ENCODE results near the gene LTC4S. TPM values are rescaled to one million over a fixed set of nuclear protein-coding genes. Genes with fewer than 3 reads are reported as not detected.

The LTC4S gene
- total and polyA plus RNA-seq, 4 donors, result 4.0 to 25.3 (median 8.3) TPM

GRCh38 chr5:179830818-179831468, 37.2 kb downstream of the LTC4S start:
- Histone ChIP-seq H3K36me3 (ENCODE audit: control insufficient read depth in 4 of 4, insufficient read depth in 4 of 4, low read length in 4 of 4) (peaks cover 36 to 55% (median 43%) of the 10 kb centered on the region in 4 donors), H3K4me3 (no peak overlapping the region), H3K4me1 (ENCODE audit: control insufficient read depth in 5 of 5, insufficient read depth in 5 of 5, low read length in 5 of 5) (peaks cover 0 to 3% (median 0%) of the 10 kb centered on the region in 5 donors), H3K27ac (ENCODE audit: low read depth in 1 of 2, low read length in 1 of 2) (no peak overlapping the region), H3K9me3 (ENCODE audit: control insufficient read depth in 4 of 4, insufficient read depth in 3 of 4, low read length in 3 of 4) (no peaks in the 10 kb centered on the region), H3K9ac (ENCODE audit: insufficient read depth in 1 of 2, low read length in 2 of 2) (no peak overlapping the region), H3K27me3 (ENCODE audit: control insufficient read depth in 3 of 3, insufficient read depth in 3 of 3, low read length in 2 of 3) (no peaks in the 10 kb centered on the region)
- DNase-seq (no peak), ATAC-seq (ENCODE audit: insufficient read depth, low FRiP score) (no peak)
- WGBS, 2 donors, result 95 to 96% methylated on average over 7 of the region's 7 CpGs
- no peak for TF ChIP-seq CTCF (IDR thresholded peaks at IDR 0.05; ENCODE audit: control extremely low read depth, extremely low read depth)

GRCh38 chr5:179832039-179832745, 38.4 kb downstream of the LTC4S start:
- Histone ChIP-seq H3K27ac (ENCODE audit: low read depth in 1 of 2, low read length in 1 of 2) (no peak overlapping the region), H3K9ac (ENCODE audit: insufficient read depth in 1 of 2, low read length in 2 of 2) (no peak overlapping the region), H3K4me1 (ENCODE audit: control insufficient read depth in 5 of 5, insufficient read depth in 5 of 5, low read length in 5 of 5) (peaks cover 0 to 6% (median 0%) of the 10 kb centered on the region in 5 donors), H3K36me3 (ENCODE audit: control insufficient read depth in 4 of 4, insufficient read depth in 4 of 4, low read length in 4 of 4) (peaks cover 37 to 57% (median 50%) of the 10 kb centered on the region in 4 donors), H3K4me3 (no peak overlapping the region), H3K9me3 (ENCODE audit: control insufficient read depth in 4 of 4, insufficient read depth in 3 of 4, low read length in 3 of 4) (no peaks in the 10 kb centered on the region), H3K27me3 (ENCODE audit: control insufficient read depth in 3 of 3, insufficient read depth in 3 of 3, low read length in 2 of 3) (no peaks in the 10 kb centered on the region)
- no peak for TF ChIP-seq CTCF (IDR thresholded peaks at IDR 0.05; ENCODE audit: control extremely low read depth, extremely low read depth)
- ATAC-seq (ENCODE audit: insufficient read depth, low FRiP score), result no peak
- 94 to 97% methylated on average over 20 of the region's 20 CpGs for WGBS, 2 donors
- no peak for DNase-seq

- DNase-seq, result no peak
- Histone ChIP-seq H3K9ac (ENCODE audit: insufficient read depth in 1 of 2, low read length in 2 of 2) (no peak overlapping the region), H3K27me3 (ENCODE audit: control insufficient read depth in 3 of 3, insufficient read depth in 3 of 3, low read length in 2 of 3) (no peaks in the 10 kb centered on the region), H3K9me3 (ENCODE audit: control insufficient read depth in 4 of 4, insufficient read depth in 3 of 4, low read length in 3 of 4) (no peaks in the 10 kb centered on the region), H3K27ac (ENCODE audit: low read depth in 1 of 2, low read length in 1 of 2) (no peak overlapping the region), H3K4me1 (ENCODE audit: control insufficient read depth in 5 of 5, insufficient read depth in 5 of 5, low read length in 5 of 5) (peaks cover 0 to 6% (median 0%) of the 10 kb centered on the region in 5 donors), H3K36me3 (ENCODE audit: control insufficient read depth in 4 of 4, insufficient read depth in 4 of 4, low read length in 4 of 4) (peaks cover 44 to 63% (median 51%) of the 10 kb centered on the region in 4 donors), H3K4me3 (no peak overlapping the region)
- TF ChIP-seq CTCF (IDR thresholded peaks at IDR 0.05; ENCODE audit: control extremely low read depth, extremely low read depth), result no peak
- no peak for ATAC-seq (ENCODE audit: insufficient read depth, low FRiP score)
- WGBS, 2 donors, result 92% methylated on average over 23 of the region's 23 CpGs
Measured at GRCh38 chr5:179833056-179833708, 39.4 kb downstream of the LTC4S start.
